Epithelial cell of proximal tubule (primary cell): ENCODE measurements around the gene KCNE5. TPM values are rescaled to one million over a fixed set of nuclear protein-coding genes. Genes with fewer than 3 reads are reported as not detected.

ENCODE experiments used
- DNase-seq: peaks from one replicate; pipeline ENCODE4 v3.0.0-alpha.2; 2011; ENCODE audit warnings: low read depth
- H3K4me3 ChIP-seq: 2 replicates; pipeline ENCODE4 v1.5.1; 2011; ENCODE audit warnings: low read depth, mild to moderate bottlenecking, low read length
- total RNA-seq: library from RNA; depleted of rRNA; stranded (reverse); fragments of >200 nt; gene quantifications from 2 replicates; pipeline ENCODE4 v1.2.3, GENCODE V29; 2015
- TF ChIP-seq, protein P1 (sequence below): conservative IDR thresholded peaks from 2 replicates; pipeline ENCODE4 v1.5.1; 2012; ENCODE audit warnings: low read depth, mild to moderate bottlenecking, low read length

Gene KCNE5
- total RNA-seq, 1 donor from 2014 or later: not detected

DNA sequence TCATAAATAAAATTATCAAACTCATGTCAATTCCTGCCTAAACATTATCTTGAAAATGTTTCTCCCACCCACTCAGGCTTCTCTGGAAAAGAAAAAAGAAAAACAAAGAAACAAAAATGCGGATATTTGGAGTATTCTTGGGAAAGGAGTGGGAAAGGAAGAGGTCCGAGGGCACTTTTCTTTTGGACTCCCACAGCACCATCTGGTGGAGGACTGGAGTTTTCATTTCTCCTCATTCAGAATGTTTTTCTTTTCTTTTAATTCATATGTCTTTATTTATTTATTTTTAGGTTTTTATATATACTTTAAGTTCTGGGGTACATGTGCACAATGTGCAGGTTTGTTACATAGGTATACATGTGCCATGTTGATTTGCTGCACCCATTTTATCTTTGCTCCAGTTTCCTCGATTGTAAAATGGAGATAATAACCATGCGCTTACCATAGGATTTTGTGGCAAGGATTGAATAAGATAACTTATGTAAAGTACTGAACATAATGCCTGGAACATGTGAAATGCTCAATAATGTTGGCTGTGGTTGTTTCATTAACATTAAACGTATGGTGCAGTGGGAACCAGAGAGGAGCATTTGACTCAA lies 8.0 kb upstream of the KCNE5 start:
- no peak overlapping the region for H3K4me3 ChIP-seq
- TF ChIP-seq, protein P1, sequence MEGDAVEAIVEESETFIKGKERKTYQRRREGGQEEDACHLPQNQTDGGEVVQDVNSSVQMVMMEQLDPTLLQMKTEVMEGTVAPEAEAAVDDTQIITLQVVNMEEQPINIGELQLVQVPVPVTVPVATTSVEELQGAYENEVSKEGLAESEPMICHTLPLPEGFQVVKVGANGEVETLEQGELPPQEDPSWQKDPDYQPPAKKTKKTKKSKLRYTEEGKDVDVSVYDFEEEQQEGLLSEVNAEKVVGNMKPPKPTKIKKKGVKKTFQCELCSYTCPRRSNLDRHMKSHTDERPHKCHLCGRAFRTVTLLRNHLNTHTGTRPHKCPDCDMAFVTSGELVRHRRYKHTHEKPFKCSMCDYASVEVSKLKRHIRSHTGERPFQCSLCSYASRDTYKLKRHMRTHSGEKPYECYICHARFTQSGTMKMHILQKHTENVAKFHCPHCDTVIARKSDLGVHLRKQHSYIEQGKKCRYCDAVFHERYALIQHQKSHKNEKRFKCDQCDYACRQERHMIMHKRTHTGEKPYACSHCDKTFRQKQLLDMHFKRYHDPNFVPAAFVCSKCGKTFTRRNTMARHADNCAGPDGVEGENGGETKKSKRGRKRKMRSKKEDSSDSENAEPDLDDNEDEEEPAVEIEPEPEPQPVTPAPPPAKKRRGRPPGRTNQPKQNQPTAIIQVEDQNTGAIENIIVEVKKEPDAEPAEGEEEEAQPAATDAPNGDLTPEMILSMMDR: peak; percentile 58
- DNase-seq: no peak

DNA sequence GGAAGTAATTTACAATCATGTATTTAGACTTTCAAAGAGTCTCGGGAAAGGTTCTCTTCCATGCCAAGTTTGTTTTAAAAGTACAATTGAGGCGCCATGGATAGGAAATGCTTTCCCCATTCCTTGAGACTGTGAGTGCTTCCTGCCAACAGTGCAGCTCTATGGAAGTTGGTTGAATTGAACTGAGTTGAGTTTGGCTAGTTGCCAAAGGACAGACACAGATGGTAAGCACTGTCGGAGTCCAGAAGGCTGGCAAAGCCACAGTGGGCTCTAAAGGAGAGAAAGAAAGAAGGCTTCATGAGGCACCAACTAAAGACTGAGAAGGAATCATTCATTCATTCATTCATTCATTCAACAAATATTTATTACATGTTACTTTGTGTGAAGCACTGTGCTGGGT lies 4.3 kb upstream of the KCNE5 start:
- TF ChIP-seq, protein P1: no peak
- no peak overlapping the region for H3K4me3 ChIP-seq
- DNase-seq: no peak

DNA sequence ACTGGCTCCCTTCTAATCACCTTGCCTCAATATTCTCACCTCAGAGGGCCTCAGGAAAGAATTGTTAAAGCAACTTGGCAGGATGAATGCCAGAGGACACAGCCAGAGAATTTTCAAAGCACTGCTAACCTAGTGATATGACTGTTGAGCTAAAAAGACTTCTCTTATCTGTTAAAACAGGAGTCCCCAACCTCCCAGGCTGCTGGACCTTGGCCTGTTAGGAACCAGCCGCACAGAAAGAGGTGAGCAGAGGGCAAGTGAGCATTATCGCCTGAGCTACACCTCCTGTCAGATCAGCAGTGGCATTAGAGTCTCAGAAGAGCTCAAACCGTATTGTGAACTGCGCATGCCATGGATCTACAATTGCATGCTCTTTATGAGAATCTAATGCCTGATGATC lies 1.7 kb upstream of the KCNE5 start:
- TF ChIP-seq, protein P1: no peak
- DNase-seq: no peak
- no peak overlapping the region for H3K4me3 ChIP-seq

DNA sequence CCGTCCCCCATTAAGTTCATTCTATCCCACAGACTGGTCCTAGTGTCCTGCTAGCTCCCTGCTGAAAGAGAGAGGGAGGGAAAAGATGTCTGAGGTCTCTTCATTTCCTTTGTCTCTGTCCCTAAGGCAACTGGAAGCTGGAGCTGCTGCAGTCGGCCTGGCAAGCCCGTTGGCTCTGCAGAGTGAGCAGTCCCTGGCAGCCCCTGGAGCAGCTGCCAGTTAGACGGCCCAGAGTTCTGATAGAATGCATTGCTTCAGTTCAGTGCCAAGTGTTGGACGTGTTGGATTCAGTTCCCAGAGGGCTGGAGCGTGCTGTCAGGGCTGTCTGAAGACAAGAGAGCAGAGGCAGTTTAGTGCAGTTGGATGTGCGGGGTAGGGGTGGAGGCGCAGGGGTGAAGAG lies 975 bp downstream of the KCNE5 start:
- H3K4me3 ChIP-seq: no peak overlapping the region
- no peak for DNase-seq
- TF ChIP-seq, protein P1: no peak

DNA sequence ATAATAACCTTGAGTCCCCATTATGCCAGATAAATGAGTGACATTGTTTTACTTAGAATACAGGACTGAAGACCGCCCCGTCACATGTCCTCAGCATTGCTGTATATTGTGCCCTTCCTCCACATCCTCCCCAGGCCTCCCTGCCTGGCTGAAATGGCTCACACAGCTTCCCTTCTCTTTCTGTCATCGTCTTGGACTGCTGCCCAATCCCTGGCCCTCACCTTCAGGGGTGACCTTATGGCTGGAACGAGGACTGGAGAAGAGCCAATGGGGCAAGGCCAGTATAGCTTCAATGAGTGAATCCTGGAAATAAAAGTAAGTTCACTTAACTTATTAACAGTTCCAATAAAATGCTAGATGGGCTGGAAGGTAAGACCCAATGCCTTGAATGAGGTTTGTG lies 2.7 kb downstream of the KCNE5 start:
- TF ChIP-seq, protein P1: no peak
- no peak overlapping the region for H3K4me3 ChIP-seq
- no peak for DNase-seq

DNA sequence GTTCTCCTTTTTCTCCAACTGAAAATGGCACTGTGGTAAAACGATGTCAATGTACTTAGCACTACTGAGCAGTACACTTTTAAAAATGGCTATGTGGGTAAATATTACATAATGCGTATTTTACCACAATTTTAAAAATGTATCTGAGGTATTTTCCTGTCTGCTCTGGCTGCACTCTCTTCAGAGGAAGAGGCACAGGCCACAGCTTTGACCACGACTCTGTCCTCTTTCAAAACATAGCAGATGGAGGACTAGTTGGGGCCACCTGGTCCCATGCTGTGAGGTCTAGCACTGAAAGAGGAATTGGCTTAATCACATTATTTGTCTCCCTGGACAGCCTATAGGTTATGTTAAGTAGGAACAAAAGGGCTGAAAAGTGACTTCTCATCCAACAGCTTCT lies 5.2 kb downstream of the KCNE5 start:
- H3K4me3 ChIP-seq: no peak overlapping the region
- TF ChIP-seq, protein P1: no peak
- no peak for DNase-seq

DNA sequence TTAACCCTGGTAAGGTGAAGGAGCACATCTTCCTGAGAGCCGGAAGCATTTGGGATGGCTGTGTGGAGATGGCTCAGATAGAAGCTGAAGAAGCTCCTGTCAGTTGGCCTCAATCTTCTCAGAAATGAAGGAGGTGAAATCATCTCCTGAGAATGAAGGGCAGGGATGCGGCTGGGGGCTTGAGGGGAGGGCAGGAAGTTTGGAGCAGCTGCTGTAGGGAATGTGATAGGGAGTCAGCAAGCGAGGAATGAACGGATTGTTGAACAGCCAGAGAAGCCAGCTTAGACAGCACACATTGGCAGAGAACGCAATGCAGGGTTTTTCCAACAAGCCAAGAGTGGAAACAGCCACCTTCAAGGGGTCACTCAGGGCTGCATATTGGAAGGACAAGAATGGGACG lies 10.0 kb downstream of the KCNE5 start:
- H3K4me3 ChIP-seq: no peak overlapping the region
- TF ChIP-seq, protein P1: no peak
- DNase-seq: no peak
